Mesodermal cell (in vitro differentiated cells): Measurements from ENCODE around the gene RECK.
A peak's percentile ranks its signal among the peaks of the same experiment; 100 is the strongest.

Experiments
- H3K27ac ChIP-seq: 2 replicates; pipeline ENCODE4 v1.7.0; 2013; ENCODE audit warnings: mild to moderate bottlenecking, low read depth, low read length, moderate library complexity; ENCODE audit not compliant: severe bottlenecking
- H3K36me3 ChIP-seq: 2 replicates; pipeline ENCODE4 v1.7.1; 2013; ENCODE audit warnings: mild to moderate bottlenecking, low read length, moderate library complexity; ENCODE audit not compliant: control insufficient read depth, insufficient read depth
- H3K4me1 ChIP-seq: one replicate; pipeline ENCODE4 v1.7.1; 2013; ENCODE audit warnings: mild to moderate bottlenecking, low read length; ENCODE audit not compliant: insufficient read depth, control insufficient read depth, poor library complexity, severe bottlenecking
- H3K4me3 ChIP-seq: 2 replicates; pipeline ENCODE4 v1.7.0; 2013; ENCODE audit warnings: low read length, control low read depth, mild to moderate bottlenecking; ENCODE audit not compliant: insufficient read depth, poor library complexity, severe bottlenecking; ENCODE audit errors: extremely low read depth
- H3K9me3 ChIP-seq: 2 replicates; pipeline ENCODE4 v1.7.1; 2013; ENCODE audit warnings: mild to moderate bottlenecking, low read length, moderate library complexity; ENCODE audit not compliant: control insufficient read depth
- WGBS, 2 experiments: methylation state at CpG; one replicate each; pipeline ENCODE4 v1.1.5; 2013; ENCODE audit warnings: missing lambda C conversion rate in 2 of 2; ENCODE audit not compliant: insufficient coverage in 2 of 2; 5-methylcytosine and 5-hydroxymethylcytosine counted together

Gene RECK

GRCh38 chr9:36147441-36148175 is 110.9 kb downstream of the RECK start:
- 97 to 98% methylated on average over 9 to 14 of the region's 14 CpGs for WGBS, 2 experiments

GRCh38 chr9:36148311-36149051 is 111.8 kb downstream of the RECK start:
- WGBS, 2 experiments, result 89 to 98% methylated on average over 9 to 12 of the region's 14 CpGs
- Histone ChIP-seq H3K9me3 (peaks cover 8% of the 10 kb centered on the region), H3K4me1 (peaks cover 24% of the 10 kb centered on the region), H3K36me3 (peaks cover 69% of the 10 kb centered on the region), H3K4me3 (no peak overlapping the region), H3K27ac (peak overlapping the region; percentile 72)

More at GRCh38 chr9:36147441-36148175, 110.9 kb downstream of the RECK start:
- peaks cover 8% of the 10 kb centered on the region for H3K9me3 ChIP-seq
- H3K36me3 ChIP-seq, result peaks cover 74% of the 10 kb centered on the region
- no peak overlapping the region for H3K27ac ChIP-seq
- H3K4me1 ChIP-seq, result peaks cover 24% of the 10 kb centered on the region
- H3K4me3 ChIP-seq, result no peak overlapping the region

- H3K36me3 ChIP-seq, result peaks cover 61% of the 10 kb centered on the region
- WGBS, 2 experiments, result 63 to 82% methylated on average over 1 to 4 of the region's 4 CpGs
- peaks cover 24% of the 10 kb centered on the region for H3K4me1 ChIP-seq
- H3K9me3 ChIP-seq, result peaks cover 8% of the 10 kb centered on the region
- peak overlapping the region; percentile 72 for H3K27ac ChIP-seq
- H3K4me3 ChIP-seq, result no peak overlapping the region
Observed at GRCh38 chr9:36149197-36149596, 112.5 kb downstream of the RECK start.

GRCh38 chr9:36150574-36151315 is 114.0 kb downstream of the RECK start:
- Histone ChIP-seq H3K9me3 (peaks cover 6% of the 10 kb centered on the region), H3K4me1 (peaks cover 24% of the 10 kb centered on the region), H3K36me3 (peaks cover 57% of the 10 kb centered on the region), H3K27ac (no peak overlapping the region), H3K4me3 (no peak overlapping the region)
- WGBS, 2 experiments, result 93 to 100% methylated on average over 2 to 4 of the region's 4 CpGs

GRCh38 chr9:36151316-36152210 is 114.8 kb downstream of the RECK start:
- Histone ChIP-seq H3K36me3 (peaks cover 58% of the 10 kb centered on the region), H3K27ac (no peak overlapping the region), H3K9me3 (peaks cover 4% of the 10 kb centered on the region), H3K4me3 (no peak overlapping the region), H3K4me1 (peaks cover 24% of the 10 kb centered on the region)
- 87 to 88% methylated on average over 11 to 12 of the region's 14 CpGs for WGBS, 2 experiments

- H3K4me3 ChIP-seq, result no peak overlapping the region
- H3K36me3 ChIP-seq, result peaks cover 51% of the 10 kb centered on the region
- H3K27ac ChIP-seq, result no peak overlapping the region
- H3K9me3 ChIP-seq, result peaks cover 5% of the 10 kb centered on the region
- WGBS, 2 experiments, result 93 to 94% methylated on average over 3 to 6 of the region's 10 CpGs
- H3K4me1 ChIP-seq, result peaks cover 24% of the 10 kb centered on the region
Observed at GRCh38 chr9:36152741-36153438, 116.2 kb downstream of the RECK start.

GRCh38 chr9:36153746-36154145 is 117.0 kb downstream of the RECK start:
- Histone ChIP-seq H3K9me3 (peaks cover 5% of the 10 kb centered on the region), H3K36me3 (peaks cover 57% of the 10 kb centered on the region), H3K4me3 (no peak overlapping the region), H3K4me1 (peaks cover 17% of the 10 kb centered on the region), H3K27ac (peak overlapping the region; percentile 80)
- WGBS, 2 experiments, result 80 to 100% methylated on average over 1 to 3 of the region's 9 CpGs

GRCh38 chr9:36154331-36154952 is 117.7 kb downstream of the RECK start:
- Histone ChIP-seq H3K27ac (peak overlapping the region; percentile 80), H3K36me3 (peaks cover 57% of the 10 kb centered on the region), H3K4me1 (peaks cover 10% of the 10 kb centered on the region), H3K9me3 (peaks cover 5% of the 10 kb centered on the region), H3K4me3 (no peak overlapping the region)
- 87 to 90% methylated on average over 6 of the region's 11 CpGs for WGBS, 2 experiments

GRCh38 chr9:36156116-36156515 is 119.4 kb downstream of the RECK start:
- Histone ChIP-seq H3K4me1 (peaks cover 8% of the 10 kb centered on the region), H3K4me3 (no peak overlapping the region), H3K9me3 (peaks cover 5% of the 10 kb centered on the region), H3K36me3 (peaks cover 53% of the 10 kb centered on the region), H3K27ac (no peak overlapping the region)
- whole genome bisulfite sequencing, 2 experiments, result 94 to 97% methylated on average over 4 to 5 of the region's 6 CpGs
